NCI-H2029 treated with DMSO at 0.1 percent for 48 hours (cell line): Measurements from ENCODE around the gene ATXN7.

Source experiments
- DNase-seq: peaks from one replicate; lab custom pipeline; 2025; lab: John Stamatoyannopoulos, UW

Gene ATXN7

DNA sequence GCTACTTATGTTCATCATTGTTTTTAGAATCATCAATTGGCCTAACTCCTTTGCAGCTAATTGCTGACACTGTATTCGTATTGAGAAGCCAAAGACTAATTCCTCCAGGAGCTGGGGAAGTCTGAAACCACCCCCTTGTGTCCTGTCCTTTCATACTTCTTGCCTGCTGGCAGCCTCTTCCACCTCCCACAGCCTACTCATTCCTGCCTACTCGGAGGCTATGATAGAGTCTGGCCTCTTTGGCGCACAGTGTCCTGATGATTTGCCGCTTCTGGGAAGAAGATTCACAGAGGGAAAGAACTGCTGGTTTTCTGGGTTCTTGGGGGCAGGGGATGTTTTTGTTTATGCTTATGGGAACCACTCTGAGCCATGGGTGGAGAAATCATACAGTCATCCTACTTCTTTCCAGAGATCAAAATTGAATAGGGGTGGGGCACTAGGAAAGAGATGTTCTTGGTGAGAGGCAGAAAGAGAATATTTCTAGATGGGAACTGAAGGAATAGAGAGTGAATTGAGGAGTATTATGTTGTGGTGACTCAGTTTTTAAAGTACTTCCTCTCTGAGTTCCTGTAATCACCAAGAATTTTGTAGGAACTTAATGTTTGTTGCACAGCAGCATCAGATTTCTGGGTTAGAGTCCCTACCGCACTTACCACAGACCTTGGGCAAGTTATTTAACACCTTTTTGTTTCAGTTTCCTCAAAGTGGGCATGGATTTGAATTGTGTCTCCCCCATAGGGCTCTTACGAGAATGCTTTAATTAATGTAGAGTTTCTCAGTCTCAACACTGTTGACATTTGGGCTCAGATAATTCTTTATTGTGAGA is 70.6 kb downstream of the ATXN7 start:
- no peak for DNase-seq

GRCh38 chr3:63936925-63937324 is 73.3 kb downstream of the ATXN7 start:
- no peak for DNase-seq

- no peak for DNase-seq
Measured at GRCh38 chr3:63937661-63938651, 74.3 kb downstream of the ATXN7 start.

DNA sequence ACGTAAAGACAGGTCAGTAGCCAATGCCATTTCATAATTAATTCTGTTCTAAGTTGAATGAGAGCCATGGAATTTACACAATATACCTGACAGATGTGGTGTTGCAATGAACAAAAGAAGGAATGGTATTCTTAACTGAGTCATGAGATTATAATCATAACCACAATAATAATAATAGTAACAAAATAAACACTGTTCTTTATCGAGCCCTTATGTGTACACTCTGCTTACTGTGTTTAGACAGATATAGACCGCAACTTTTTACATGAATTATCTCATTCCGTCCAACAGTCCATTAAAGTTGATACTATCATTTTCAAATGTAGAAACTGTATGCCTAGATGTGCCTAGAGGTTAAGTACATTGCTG is 76.7 kb downstream of the ATXN7 start:
- no peak for DNase-seq

DNA sequence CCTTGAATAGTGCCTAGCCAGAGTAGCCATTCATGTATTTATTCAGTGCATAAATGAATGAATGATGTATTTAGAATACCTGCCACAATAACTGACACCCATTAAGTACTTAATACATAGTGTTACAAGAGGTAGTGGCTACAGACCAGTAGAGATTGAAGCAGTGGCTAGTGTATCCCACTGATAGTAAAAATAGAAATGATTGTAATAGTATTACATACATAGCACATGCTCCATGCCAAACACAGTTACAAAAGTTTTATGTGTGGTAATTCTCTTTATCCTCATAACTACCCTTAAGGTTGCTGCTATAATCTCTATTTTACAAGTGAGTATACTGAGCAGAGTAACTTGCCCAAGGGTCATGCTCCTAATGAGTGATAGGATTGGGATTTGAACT is 78.9 kb downstream of the ATXN7 start:
- no peak for DNase-seq

DNA sequence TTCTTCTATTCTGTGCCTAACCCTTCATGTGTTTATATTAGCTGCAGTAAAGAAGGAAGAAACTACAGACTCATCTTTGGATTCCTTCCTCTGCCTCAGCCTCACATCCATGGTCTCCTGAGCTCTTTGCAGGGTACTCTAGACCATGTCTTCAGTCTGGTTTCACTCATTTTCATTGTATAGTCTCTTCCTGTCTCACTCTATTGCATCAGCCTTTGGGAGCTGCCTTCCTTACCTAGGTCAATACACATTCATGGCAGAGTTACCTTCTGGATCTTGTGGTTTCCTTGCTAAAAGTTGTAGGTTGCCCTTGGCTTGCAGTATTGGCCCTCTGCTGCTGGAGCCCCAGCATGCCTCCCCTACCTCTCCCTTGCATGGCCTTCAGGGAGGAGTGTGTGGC is 80.0 kb downstream of the ATXN7 start:
- no peak for DNase-seq

DNA sequence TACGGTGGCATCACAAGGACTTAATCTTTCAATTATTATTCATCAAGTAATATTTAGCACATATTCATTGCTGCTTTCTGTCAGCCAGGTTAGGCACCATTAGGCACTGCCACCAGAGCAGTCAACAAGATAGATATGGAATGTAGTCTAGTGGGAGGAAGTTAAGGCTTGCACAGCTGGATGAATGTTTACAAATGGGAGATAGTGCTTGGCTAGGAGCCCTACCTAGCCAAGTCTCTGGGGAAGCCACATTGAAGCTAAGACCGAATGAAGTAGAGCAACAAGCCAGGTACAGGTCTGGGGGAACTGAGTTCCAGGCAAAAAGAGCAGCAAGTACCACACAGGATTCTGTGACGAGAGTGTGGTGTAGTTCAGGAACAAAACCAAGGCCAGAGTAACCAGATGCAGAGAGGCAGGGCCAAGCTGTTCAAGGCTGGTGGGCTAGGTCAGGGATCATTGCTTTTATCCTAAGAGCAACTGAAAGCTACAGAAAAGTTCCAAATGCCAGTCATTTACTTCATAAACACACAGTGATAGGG is 82.0 kb downstream of the ATXN7 start:
- peak; percentile 18 for DNase-seq

GRCh38 chr3:63946753-63947152 is 83.1 kb downstream of the ATXN7 start:
- DNase-seq, result no peak

DNA sequence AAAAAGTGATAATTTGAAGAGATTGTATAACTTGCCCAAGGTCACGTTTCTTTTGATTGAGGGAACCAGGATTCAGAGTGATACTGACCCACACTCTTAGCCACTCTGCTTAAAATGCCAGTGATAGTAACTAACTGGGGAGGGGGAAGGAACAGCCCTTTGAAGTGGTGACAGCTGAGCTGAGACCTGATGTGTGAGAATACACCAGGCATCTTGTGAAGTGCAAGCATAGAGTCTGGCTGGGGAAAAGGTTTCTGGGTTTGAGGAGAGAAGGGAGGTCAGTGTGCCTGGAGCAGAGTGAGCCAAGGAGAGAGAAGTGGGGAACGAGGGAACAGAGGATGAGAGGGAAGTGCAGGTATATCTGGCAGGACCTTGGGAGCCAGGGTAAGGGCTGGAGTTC is 83.9 kb downstream of the ATXN7 start:
- no peak for DNase-seq

- no peak for DNase-seq
Measured at GRCh38 chr3:63949005-63949404, 85.3 kb downstream of the ATXN7 start.

DNA sequence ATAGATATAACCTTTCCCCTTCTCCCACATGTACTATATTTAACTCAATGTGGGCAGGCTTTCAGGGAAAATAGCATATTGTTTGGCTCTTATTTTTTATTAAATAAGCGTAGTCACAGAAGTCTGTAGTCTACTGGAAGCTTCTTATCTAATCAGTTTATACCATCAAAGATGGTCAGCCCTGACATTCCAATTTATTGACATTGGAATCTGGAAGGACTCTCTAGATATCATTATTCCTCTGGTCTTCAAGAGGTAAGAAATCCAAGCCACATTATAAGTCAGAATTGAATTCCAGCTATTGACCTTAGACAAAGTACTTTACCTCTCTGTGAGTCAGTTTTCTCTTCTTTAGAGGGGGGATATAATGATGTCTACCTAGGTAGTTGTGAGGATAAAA is 87.0 kb downstream of the ATXN7 start:
- DNase-seq, result no peak

DNA sequence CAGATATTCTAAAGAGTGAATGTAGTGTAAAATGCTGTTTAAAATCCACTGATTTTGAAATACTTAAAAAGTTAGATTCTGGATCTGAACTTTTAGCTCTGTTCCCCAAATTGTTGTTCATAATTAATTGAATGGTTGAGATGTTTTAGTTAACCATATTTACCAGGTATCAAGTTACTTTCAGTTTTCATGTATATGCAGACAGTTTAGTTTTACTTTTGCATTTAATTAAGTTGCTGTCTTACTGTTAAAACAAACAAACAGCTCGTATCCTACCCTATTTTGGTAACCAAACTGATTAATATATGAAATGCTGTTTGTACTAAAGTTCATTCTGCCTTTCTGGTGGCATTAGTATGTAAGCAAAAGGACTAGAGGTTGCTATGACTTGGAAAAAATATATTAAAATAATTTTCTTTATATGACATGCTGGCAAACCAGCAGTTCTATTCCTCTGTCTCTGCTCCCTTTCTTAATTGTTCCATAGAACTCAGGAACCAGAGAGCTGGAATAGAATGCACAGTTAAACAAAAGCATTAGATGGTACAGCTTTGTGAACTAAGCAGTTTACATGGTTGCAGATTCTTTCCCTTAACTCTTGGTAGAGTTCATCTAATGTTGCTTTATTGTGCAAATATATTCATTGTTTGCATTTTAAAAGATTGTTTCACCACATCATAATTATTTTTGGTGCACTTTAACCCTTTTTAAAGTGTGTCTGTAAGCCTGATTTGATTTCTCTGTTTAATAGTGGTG is 88.0 kb downstream of the ATXN7 start:
- no peak for DNase-seq

DNA sequence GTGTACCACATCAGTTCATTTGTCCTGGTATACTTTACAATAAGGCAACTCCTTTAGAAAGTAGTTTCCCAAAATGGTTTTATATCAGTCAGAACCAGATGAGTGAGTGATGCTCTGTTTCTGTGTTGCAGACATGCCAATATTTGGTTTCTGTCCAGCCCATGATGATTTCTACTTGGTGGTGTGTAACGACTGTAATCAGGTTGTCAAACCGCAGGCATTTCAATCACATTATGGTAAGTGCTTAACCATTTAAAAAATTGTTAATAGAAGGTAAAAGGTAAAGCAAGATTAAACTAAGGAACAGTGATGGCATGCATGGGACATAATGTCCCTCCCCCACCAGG is 88.6 kb downstream of the ATXN7 start:
- DNase-seq, result no peak

DNA sequence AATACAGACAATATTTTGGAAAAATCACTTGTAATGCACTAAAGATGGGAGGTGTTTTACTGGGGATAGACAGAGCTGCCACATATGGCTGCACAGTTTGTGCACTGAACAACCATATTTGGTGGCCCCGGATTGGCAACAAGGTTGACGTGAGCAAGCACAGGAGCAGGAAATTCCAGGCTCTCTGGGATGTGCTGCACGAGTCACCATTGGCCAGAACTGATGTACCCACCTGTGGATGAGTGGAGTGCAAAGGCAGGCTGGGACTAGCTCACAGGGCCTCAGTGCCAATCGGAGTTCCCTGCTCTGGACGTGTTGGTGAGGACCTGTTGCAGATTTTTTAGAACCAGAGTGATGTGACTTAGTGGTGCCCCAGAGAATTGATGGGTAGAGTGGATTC is 90.5 kb downstream of the ATXN7 start:
- DNase-seq, result no peak

- no peak for DNase-seq
Measured at GRCh38 chr3:63955036-63955650, 91.5 kb downstream of the ATXN7 start.

DNA sequence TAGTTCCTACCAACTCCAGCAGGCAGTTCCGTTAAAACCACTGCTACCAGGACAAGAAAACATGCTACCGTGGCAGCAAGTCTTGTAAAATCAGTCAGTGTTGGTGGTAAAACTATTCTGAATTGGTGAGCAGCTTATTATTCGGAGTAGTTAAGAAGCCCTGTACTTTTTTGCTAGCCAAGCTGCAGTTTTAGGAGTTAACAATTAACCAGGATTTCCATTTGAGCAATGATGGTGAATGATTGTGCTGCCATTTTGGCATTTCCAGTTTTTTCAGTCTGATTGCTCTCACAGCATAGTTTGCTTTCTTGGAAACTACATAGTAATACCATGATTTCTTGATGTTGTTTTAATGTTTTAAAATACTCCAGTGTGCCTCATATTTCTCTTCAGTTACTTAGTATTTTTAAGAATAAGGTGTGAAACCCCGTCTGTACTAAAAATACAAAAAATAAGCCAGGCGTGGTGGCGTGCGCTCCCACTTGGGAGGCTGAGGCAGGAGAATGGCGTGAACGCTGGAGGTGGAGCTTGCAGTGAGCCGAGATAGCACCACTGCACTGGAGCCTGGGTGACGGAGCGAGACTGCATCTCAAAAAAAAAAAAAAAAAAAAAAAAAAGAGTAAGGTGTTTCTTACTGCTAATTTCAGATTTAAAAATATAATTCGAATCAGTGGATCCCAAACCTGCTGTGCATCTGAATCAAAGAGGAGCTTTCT is 92.3 kb downstream of the ATXN7 start:
- no peak for DNase-seq

DNA sequence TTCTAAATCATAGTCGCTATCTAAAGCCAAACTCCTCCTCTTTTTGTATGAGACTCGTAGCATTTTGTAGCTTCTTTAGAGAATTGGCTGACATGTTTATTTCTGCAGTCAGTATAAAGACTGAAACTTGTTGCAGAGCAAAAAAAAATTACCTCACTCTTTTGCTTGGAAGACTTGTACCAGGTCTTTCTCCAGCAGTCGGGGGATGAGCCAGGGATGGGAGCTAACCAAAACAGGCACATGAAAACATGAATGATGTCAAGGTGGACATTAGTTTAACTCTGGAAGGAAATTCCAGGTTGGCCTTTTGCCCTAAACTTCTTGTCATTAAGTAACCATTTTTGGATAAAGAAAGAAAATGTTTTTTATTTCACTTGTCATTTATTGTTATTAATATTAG is 95.5 kb downstream of the ATXN7 start:
- DNase-seq, result no peak

DNA sequence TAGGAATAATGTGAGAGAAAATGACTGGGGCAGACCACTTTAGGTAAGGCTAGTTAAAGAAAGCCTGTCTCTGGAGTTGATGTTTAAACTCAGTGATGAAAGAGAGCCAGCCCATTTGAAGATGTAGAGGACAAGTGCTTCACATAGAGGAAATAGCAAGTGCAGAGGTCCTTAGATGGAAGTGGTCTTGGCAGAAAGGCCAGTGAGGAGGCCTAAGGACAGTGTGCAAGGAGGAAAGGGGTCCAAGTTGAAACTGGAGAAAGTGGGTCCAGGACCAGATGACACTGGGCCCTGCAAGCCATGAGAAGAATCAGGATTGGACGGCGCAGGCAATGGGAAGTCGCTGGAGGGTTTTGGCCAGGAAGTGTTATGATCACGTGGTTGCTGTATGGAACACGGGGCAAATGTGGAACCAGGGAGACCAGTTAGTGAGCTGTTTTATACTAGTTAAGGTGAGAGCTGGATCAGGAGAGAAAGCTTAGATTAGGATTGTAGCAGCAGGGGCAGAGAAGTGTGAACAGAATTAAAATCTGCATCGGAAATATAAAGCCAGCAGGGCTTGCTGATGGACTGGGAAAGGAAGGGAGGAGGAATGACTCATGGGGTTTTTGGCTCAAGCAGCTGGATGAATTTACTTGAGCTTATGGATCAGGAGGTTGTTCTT is 96.5 kb downstream of the ATXN7 start:
- DNase-seq, result no peak

- DNase-seq, result peak; percentile 29
Measured at GRCh38 chr3:63961891-63962290, 98.2 kb downstream of the ATXN7 start.

DNA sequence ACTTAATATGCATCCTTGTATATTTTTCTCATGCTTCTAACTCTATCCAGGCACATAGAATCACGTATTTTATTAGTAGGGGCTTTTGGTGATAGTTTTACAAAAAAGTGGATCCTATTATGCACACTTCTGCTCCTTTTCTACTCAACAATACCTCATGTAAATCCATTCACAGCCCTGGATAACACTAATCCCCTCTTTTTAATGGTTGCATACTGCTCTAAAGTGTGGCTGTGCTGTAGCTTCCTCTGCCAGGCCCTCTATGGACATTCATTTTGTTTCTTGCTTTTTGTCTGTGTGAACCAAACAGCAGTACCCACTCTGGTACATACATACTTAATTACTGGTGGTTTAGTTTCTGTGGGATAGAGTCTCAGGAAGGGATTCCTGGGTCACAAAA is 99.8 kb downstream of the ATXN7 start:
- DNase-seq, result no peak
